Measurements from ENCODE around the gene FGF14.

- TF ChIP-seq, protein P1, sequence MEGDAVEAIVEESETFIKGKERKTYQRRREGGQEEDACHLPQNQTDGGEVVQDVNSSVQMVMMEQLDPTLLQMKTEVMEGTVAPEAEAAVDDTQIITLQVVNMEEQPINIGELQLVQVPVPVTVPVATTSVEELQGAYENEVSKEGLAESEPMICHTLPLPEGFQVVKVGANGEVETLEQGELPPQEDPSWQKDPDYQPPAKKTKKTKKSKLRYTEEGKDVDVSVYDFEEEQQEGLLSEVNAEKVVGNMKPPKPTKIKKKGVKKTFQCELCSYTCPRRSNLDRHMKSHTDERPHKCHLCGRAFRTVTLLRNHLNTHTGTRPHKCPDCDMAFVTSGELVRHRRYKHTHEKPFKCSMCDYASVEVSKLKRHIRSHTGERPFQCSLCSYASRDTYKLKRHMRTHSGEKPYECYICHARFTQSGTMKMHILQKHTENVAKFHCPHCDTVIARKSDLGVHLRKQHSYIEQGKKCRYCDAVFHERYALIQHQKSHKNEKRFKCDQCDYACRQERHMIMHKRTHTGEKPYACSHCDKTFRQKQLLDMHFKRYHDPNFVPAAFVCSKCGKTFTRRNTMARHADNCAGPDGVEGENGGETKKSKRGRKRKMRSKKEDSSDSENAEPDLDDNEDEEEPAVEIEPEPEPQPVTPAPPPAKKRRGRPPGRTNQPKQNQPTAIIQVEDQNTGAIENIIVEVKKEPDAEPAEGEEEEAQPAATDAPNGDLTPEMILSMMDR (IDR thresholded peaks at IDR 0.05; ENCODE audit: low read depth, low read length, poor library complexity, severe bottlenecking): no peak
- TF ChIP-seq EZH2phosphoT487 (IDR thresholded peaks at IDR 0.05; ENCODE audit: borderline replicate concordance, low read length): no peak
Measured at GRCh38 chr13:101945435-101945834, 456.4 kb downstream of the FGF14 start.

All from DOHH2 (cell line).